GM12878 (cell line): ENCODE results near the gene NUDT13. TPM values are rescaled to one million over a fixed set of nuclear protein-coding genes. Genes with fewer than 3 reads are reported as not detected.
A peak's percentile ranks its signal among the peaks of the same experiment; 100 is the strongest.

Source experiments
- ATAC-seq: fragments of 200-7000 bp; cut with Tn5 transposase; 3 replicates; pipeline ENCODE4 v1.9.1; 2020; ENCODE audit warnings: mild to moderate bottlenecking, moderate library complexity
- BruUV-seq: library from RNA; stranded (reverse); fragments of 400-500 nt; replicated peaks from 2 replicates; lab custom pipeline; 2021; lab: Mats Ljungman, UMichigan
- CTCF ChIA-PET: fragments of 300-600 bp; sonication (Branson Sonifier 250); formaldehyde crosslinking; extraction: SDS; loops from one replicate; lab custom pipeline; 2021; ENCODE audit warnings: inconsistent platforms; lab: Yijun Ruan, JAX
- POLR2A ChIA-PET: fragments of 350-600 bp; formaldehyde crosslinking; extraction: SDS; loops from one replicate; lab custom pipeline; 2021; ENCODE audit warnings: inconsistent platforms; lab: Charles Lee
- RAD21 ChIA-PET: fragments of 300-600 bp; sonication (Branson Sonifier 250); formaldehyde crosslinking; loops from one replicate; lab custom pipeline; 2023; ENCODE audit warnings: antibody characterized with exemption; ENCODE audit not compliant: unreplicated experiment; lab: Charles Lee
- SMC1A ChIA-PET: fragments of 300-600 bp; sonication (Branson Sonifier 250); formaldehyde crosslinking; loops from one replicate; lab custom pipeline; 2023; ENCODE audit not compliant: unreplicated experiment, uncharacterized antibody; lab: Charles Lee
- DNase-seq: peaks from one replicate; pipeline ENCODE4 v3.0.0-alpha.2; 2011; ENCODE audit warnings: low read depth, low spot score
- FAIRE-seq: peaks from 3 replicates; lab custom pipeline; 2011; peaks lifted over from hg19 to GRCh38; lab: Jason Lieb, UNC
- H2AFZ ChIP-seq: 2 replicates; pipeline ENCODE4 v1.6.0; 2011; ENCODE audit warnings: low read depth, low read length, control low read depth; ENCODE audit not compliant: control insufficient read depth
- H3K27ac ChIP-seq: 2 replicates; pipeline ENCODE4 v1.5.1; 2011; ENCODE audit warnings: control low read depth; ENCODE audit not compliant: control insufficient read depth, insufficient read depth
- H3K27me3 ChIP-seq, 2 experiments: replicated peaks in 1 of 2; 2 replicates each; pipeline versions ENCODE4 v1.6.0 to v1.6.1; 2011; ENCODE audit warnings: low read length in 1 of 2; ENCODE audit not compliant: control insufficient read depth in 2 of 2, insufficient read depth in 2 of 2
- H3K36me3 ChIP-seq, 2 experiments: 2 replicates each; pipeline ENCODE4 v1.5.1; 2011; ENCODE audit warnings: low read length in 1 of 2; ENCODE audit not compliant: control insufficient read depth in 2 of 2, insufficient read depth in 2 of 2
- H3K4me1 ChIP-seq: 2 replicates; pipeline ENCODE4 v1.6.1; 2011; ENCODE audit warnings: mild to moderate bottlenecking, low read length, moderate library complexity, mixed read lengths; ENCODE audit not compliant: control insufficient read depth, insufficient read depth
- H3K4me2 ChIP-seq: 2 replicates; pipeline ENCODE4 v1.6.0; 2011; ENCODE audit warnings: control low read depth; ENCODE audit not compliant: control insufficient read depth, insufficient read depth
- H3K4me3 ChIP-seq: fragments of 200-600 bp; sonication (generic); 2 replicates; pipeline ENCODE4 v1.5.1; 2016
- H3K79me2 ChIP-seq: 2 replicates; pipeline ENCODE4 v1.6.0; 2011; ENCODE audit warnings: low read length; ENCODE audit not compliant: control insufficient read depth, insufficient read depth
- H3K9ac ChIP-seq: 2 replicates; pipeline ENCODE4 v1.8.0; 2011; ENCODE audit warnings: low read length, control low read depth, mixed read lengths; ENCODE audit not compliant: control insufficient read depth, insufficient read depth
- H3K9me3 ChIP-seq: replicated peaks from 3 replicates; pipeline ENCODE4 v1.5.1; 2011; ENCODE audit warnings: mild to moderate bottlenecking, low read length; ENCODE audit not compliant: control insufficient read depth, insufficient read depth
- H4K20me1 ChIP-seq: 2 replicates; pipeline ENCODE4 v1.6.0; 2011; ENCODE audit not compliant: control insufficient read depth, insufficient read depth
- ATF3 ChIP-seq: IDR thresholded peaks from 2 replicates; pipeline ENCODE4 v1.6.1; 2011; ENCODE audit warnings: low read depth, mild to moderate bottlenecking, low read length, moderate library complexity, borderline replicate concordance; ENCODE audit errors: extremely low read depth
- CBX5 ChIP-seq: sonication (generic); IDR thresholded peaks from 2 replicates; pipeline ENCODE4 v1.6.1; 2016; ENCODE audit warnings: low read depth, moderate library complexity, mild to moderate bottlenecking, inconsistent platforms
- NR2C2 ChIP-seq: IDR thresholded peaks from 2 replicates; pipeline ENCODE4 v1.6.1; 2011; ENCODE audit warnings: borderline replicate concordance, low read depth; ENCODE audit not compliant: control insufficient read depth, insufficient read length
- POLR2AphosphoS5 ChIP-seq: IDR thresholded peaks from 2 replicates; pipeline ENCODE4 v1.6.1; 2011; ENCODE audit warnings: mild to moderate bottlenecking, low read length, inconsistent platforms
- SPI1 ChIP-seq: IDR thresholded peaks from 2 replicates; pipeline ENCODE4 v1.6.1; 2011; ENCODE audit warnings: low read depth, mild to moderate bottlenecking, low read length, moderate library complexity, borderline replicate concordance; ENCODE audit not compliant: insufficient read depth
- SREBF2 ChIP-seq: IDR thresholded peaks from 2 replicates; pipeline ENCODE4 v1.6.1; 2012; ENCODE audit warnings: mild to moderate bottlenecking, low read length
- TCF12 ChIP-seq: IDR thresholded peaks from 2 replicates; pipeline ENCODE4 v1.6.1; 2011; ENCODE audit warnings: low read depth, mild to moderate bottlenecking, low read length
- WRNIP1 ChIP-seq: IDR thresholded peaks from 2 replicates; pipeline ENCODE4 v1.6.1; 2011; ENCODE audit warnings: low read depth, low read length, improper control_type of control experiment, borderline replicate concordance
- WGBS: methylation state at CpG from one replicate; pipeline ENCODE4 v1.1.6; 2016; ENCODE audit warnings: low lambda C conversion rate; ENCODE audit not compliant: insufficient replicate concordance, insufficient coverage; ENCODE audit errors: missing lambda C conversion rate; 5-methylcytosine and 5-hydroxymethylcytosine counted together
- in situ Hi-C: fragments of 300-500 bp; cut with MboI; formaldehyde crosslinking; loops from 9 replicates; pipeline ENCODE4 v1.14.3; 2018; ENCODE audit warnings: mixed read lengths
- intact Hi-C: fragments of 100-400 bp; cut with micrococcal nuclease; formaldehyde crosslinking; loops from one replicate; pipeline ENCODE4 v1.14.2; 2022; ENCODE audit not compliant: unreplicated experiment
- polyA plus RNA-seq, 11 experiments: library from polyadenylated mRNA; depleted of rRNA in 4 of 11; unstranded in 6 of 11; stranded (reverse) in 5 of 11; fragments of >200 nt; fragmentation: Nextera tagmentation in 4 of 11; fragmentation: Illumina TruSeq in 1 of 11; extraction: Ambion mirVana in 4 of 11; extraction: Trizol in 1 of 11; gene quantifications; 1 replicate in 1 of 11; 2 replicates in 10 of 11; pipeline versions ENCODE4 v1.2.1 to v1.2.3, GENCODE V29; 2011 to 2016; ENCODE audit warnings: inconsistent platforms in 2 of 11, missing spikeins in 2 of 11, low read depth in 1 of 11
- total RNA-seq, 4 experiments: library from RNA; depleted of rRNA in 3 of 4; stranded (reverse); fragments of >200 nt in 3 of 4; fragmentation: Illumina TruSeq in 1 of 4; extraction: Trizol in 1 of 4; gene quantifications; 2 replicates each; pipeline versions ENCODE4 v1.2.1 to v1.2.3, GENCODE V29; 2013 to 2021

The NUDT13 gene
- total and polyA plus RNA-seq, 10 of the 15 experiments (the other 5 are each of a cell fraction or from before 2014, with no cell fraction given): 0.72 to 6.1 (median 1.9) TPM

GRCh38 chr10:73168465-73168803 is 58.2 kb downstream of the NUDT13 start (continued):
- TF ChIP-seq WRNIP1: no peak
- no peak for TF ChIP-seq SPI1
- no peak for TF ChIP-seq CBX5
- TF ChIP-seq, all 136 proteins: peak for 0

- TF ChIP-seq POLR2AphosphoS5 (no peak), SREBF2 (no peak), NR2C2 (no peak), ATF3 (no peak), TCF12 (no peak), CBX5 (no peak)
- CTCF ChIA-PET: interaction anchor here (0.7 to 3.5 kb wide), 7 partner anchors 11 to 474 kb away, joined by 3 to 29 read pairs (median 3); no protein-coding TSS in a partner anchor
- RAD21 ChIA-PET: interaction anchor here (1.0 to 1.2 kb wide), 2 partner anchors 48 to 73 kb away, joined by 3 to 4 read pairs; no protein-coding TSS in a partner anchor
- WGBS: 98% methylated on average over 3 of the region's 3 CpGs
- no peak overlapping the region for H3K4me3 ChIP-seq
- ATAC-seq (no peak), DNase-seq (no peak), FAIRE-seq (no peak)
- intact Hi-C loops (loop anchor here (2.0 kb wide), 1 partner anchor 77 kb away; the partner anchor contains the start of gene DNAJC9), in situ Hi-C loops (loop anchor here (10.0 kb wide), 1 partner anchor 805 kb away; no protein-coding TSS in a partner anchor)
- 0 out of 2 replicates have a peak overlapping the region, but pooled peaks have one; percentile 67 for H3K4me2 ChIP-seq
- SMC1A ChIA-PET: interaction anchor here (0.6 to 3.6 kb wide), 5 partner anchors 9 to 377 kb away, joined by 3 to 28 read pairs (median 3); partner anchors contain the start of gene P4HA1
- no peaks in the 10 kb centered on the region for H3K36me3 ChIP-seq
- H2AFZ ChIP-seq: no peak overlapping the region
- H3K9ac ChIP-seq: no peak overlapping the region
- no peaks in the 10 kb centered on the region for H3K27me3 ChIP-seq
- peaks cover 34% of the 10 kb centered on the region for H3K79me2 ChIP-seq
- H4K20me1 ChIP-seq: no peaks in the 10 kb centered on the region
- H3K27ac ChIP-seq: no peak overlapping the region
- BruUV-seq: no TSS peak
- POLR2A ChIA-PET: interaction anchor here (0.5 to 3.8 kb wide), 10 partner anchors 52 to 423 kb away, joined by 3 to 33 read pairs (median 4); partner anchors contain the start of genes DNAJC9 and P4HA1
- no peaks in the 10 kb centered on the region for H3K4me1 ChIP-seq
- H3K9me3 ChIP-seq: no peaks in the 10 kb centered on the region; the same call in 2 of the 3 replicates
Observed at GRCh38 chr10:73169320-73169719, 59.1 kb downstream of the NUDT13 start.
